Hepatocyte (in vitro differentiated cells): ENCODE measurements around the gene PCDHB7.
"Not testable (repeated sequence)": the region's sequence is repeated elsewhere in the genome, so short reads cannot be mapped to it uniquely, and the experiment has no call there.

ENCODE experiments used
- CTCF ChIP-seq: fragments of 200-600 bp; sonication (generic); IDR thresholded peaks from 2 replicates; pipeline ENCODE4 v1.5.1; 2016; ENCODE audit warnings: antibody characterized with exemption, mild to moderate bottlenecking; ENCODE audit not compliant: poor library complexity
- EZH2 ChIP-seq: fragments of 200-600 bp; sonication (generic); IDR thresholded peaks from 2 replicates; pipeline ENCODE4 v1.6.1; 2016; ENCODE audit warnings: antibody characterized with exemption, mild to moderate bottlenecking, borderline replicate concordance
- EZH2phosphoT487 ChIP-seq: fragments of 200-600 bp; sonication (generic); IDR thresholded peaks from one replicate; pipeline ENCODE4 v1.6.1; 2018; ENCODE audit warnings: antibody characterized with exemption, mild to moderate bottlenecking, low read depth, moderate library complexity; ENCODE audit not compliant: unreplicated experiment, severe bottlenecking

- TF ChIP-seq CTCF, EZH2phosphoT487, EZH2: not testable (repeated sequence)
Observed at GRCh38 chr5:141179876-141180275, 7.4 kb downstream of the PCDHB7 start.
